Endometrial microvascular endothelial cells (primary cell): ENCODE results near the gene IP6K3. TPM values are rescaled to one million over a fixed set of nuclear protein-coding genes. Genes with fewer than 3 reads are reported as not detected.

Source experiments
- in situ Hi-C: cut with HindIII; loops from 2 replicates; pipeline ENCODE4 v1.10.0; 2017; ENCODE audit warnings: low sequenced_read_pairs, low pct_unique_long_range_greater_than_20kb; ENCODE audit errors: inconsistent ontology term
- total RNA-seq: library from RNA; depleted of rRNA; stranded (reverse); fragments of >200 nt; gene quantifications from one replicate; pipeline ENCODE4 v1.2.3, GENCODE V29; 2015; ENCODE audit errors: inconsistent ontology term

Gene IP6K3
- total RNA-seq, 1 donor from 2014 or later = not detected

DNA sequence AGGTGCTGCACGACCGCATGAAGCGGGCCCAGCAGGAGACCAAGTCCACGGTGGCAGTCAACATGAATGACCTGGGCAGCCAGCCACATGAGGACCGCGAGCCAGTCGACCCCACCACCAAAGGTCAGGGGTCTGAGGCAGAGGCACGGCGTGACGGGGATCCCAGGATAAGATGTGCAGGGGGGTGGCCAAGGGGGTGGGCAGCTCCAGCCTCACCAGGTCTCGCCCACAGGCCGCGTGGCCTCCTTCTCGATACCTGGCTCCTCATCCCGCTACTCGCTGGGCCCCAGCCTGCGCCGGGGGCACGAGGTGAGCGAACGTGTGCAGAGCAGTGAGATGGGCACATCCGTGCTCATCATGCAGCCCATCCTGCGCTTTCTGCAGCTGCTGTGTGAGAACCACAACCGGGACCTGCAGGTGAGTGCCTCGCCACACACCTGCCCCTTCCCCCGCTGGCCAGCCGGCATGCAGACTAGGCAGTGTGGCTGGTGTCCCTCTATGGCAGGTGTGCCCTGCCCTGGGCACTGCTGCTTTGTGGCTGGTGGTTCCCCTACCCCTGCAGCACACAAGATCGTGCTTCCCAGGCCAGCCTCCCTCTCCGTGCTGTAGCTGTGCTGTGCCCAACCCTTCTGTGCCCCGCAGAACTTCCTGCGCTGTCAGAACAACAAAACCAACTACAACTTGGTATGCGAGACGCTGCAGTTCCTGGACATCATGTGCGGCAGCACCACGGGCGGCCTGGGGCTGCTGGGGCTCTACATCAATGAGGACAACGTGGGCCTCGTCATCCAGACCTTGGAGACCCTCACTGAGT lies 61.1 kb downstream of the IP6K3 start:
- in situ Hi-C loops = no loop called here

DNA sequence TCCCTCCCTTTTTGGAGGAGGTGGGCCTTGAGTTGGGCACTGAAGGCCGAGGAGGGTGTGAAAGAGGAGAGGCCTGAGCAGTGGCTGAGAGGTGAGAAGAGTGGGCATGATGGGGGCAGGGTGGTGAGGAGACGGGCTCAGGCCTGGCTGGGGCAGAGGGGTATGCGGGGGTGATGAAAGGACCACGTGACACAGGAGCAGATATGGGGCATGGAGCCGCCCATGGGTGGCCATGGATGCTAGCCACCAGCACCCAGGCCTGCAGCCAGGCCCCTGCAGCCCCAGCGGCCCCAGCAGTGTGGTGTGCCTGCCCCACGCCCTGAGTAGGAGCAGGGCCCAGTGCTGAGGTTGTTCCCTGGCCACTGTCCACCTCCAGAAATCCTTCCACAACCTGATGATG lies 61.7 kb downstream of the IP6K3 start:
- in situ Hi-C loops = no loop called here

DNA sequence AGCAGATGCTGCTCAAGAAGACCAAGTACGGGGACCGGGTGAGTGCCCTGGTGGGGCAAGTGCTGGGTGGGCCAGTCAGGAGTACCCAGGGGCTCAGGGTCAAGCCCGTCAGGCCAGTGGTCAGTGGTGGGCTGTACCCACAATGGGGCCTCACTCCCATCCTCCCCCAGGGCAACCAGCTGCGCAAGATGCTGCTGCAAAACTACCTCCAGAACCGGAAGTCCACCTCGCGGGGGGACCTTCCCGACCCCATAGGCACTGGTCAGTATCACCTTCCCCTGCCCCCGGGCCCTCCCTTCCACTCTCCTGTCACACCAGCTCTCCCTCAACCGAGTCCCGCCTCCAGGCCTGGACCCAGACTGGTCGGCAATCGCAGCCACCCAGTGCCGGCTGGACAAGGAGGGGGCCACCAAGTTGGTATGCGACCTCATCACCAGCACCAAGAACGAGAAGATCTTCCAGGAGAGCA lies 62.2 kb downstream of the IP6K3 start:
- in situ Hi-C loops = no loop called here

DNA sequence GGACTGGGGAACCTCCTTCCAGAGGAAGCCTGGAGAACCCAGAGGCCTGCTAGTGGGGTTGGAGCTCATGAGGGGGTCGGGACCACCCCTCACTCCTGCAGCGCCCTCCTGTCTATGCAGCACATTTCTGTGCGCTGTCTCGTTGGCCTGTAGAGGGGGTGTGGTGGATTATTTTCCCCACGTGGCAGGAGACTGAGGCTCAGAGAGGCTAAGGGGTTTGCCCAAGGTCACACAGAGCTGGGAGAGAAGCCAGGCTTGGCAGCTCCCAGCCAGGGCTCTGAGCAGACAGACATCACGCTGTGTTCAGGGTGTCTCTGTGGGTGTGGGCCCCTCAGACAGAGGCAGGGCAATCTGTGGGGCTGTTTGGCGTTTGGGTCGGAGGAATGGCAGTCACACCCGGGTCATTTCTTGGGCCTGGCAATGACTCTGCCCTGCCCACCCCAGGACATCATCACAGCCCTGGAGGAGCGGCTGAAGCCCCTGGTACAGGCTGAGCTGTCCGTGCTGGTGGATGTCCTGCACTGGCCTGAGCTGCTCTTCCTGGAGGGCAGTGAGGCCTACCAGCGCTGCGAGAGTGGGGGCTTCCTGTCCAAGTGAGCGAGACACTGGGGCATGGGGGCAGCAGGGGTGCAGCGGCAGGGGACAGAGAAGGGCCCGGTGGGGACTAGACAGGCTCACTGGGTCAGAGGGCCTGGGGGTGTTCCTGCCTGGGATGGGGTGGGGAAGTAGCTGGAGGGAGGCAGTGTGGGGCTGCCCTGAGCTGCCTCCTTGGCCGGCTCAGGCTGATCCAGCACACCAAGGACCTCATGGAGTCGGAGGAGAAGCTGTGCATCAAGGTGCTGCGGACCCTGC lies 62.9 kb downstream of the IP6K3 start:
- in situ Hi-C loops = no loop called here

DNA sequence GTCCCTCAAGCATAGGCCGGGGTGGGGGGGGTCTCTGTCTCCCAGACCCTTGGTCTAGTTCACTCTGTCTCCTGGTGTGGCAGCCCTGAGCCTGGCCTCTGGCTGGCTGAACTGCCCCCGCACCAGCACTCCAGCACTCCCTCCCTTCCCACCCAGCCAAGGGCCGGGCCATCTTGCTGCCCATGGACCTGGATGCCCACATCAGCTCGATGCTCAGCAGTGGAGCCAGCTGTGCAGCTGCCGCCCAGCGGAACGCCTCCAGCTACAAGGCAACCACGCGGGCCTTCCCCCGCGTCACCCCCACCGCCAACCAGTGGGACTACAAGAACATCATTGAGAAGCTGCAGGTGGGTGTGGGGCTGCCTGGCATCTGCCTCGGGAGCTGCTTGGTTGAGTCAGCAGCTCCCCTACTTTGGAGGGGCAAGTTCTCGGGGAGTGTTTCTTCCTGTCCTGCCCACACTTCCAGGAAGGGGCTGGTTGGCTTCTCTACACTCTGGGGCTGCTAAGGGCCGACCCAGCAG lies 63.6 kb downstream of the IP6K3 start:
- in situ Hi-C loops = no loop called here

DNA sequence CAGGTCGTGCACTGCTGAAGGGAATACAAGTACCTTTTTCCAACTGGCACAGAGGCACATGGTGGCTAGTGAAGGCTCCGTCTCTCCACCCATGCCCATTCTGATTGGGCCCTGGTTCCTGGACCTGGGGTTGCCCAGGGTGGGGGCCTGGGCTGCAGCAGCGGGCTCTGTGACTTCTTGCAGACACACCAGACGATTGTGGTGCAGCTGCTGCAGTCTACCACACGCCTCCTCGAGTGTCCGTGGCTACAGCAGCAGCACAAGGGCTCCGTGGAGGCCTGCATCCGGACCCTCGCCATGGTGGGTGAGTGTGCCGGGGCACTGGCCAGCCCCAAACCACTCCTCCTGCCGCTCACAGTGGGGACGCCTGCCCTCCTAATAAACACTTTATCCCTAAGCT lies 64.4 kb downstream of the IP6K3 start:
- in situ Hi-C loops = no loop called here

DNA sequence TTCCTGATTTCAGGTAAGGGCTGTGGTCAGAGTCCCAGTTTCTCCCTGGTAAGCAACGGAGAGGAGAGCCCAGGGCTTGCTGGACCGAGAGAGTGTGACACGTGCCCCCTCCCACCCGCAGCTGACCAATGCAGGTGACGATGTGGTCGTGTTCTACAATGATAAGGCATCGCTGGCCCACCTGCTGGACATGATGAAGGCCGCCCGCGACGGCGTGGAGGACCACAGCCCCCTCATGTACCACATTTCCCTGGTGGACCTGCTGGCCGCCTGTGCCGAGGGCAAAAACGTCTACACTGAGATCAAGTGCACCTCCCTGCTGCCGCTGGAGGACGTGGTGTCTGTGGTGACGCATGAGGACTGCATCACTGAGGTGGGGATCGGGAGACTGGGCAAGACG lies 66.9 kb downstream of the IP6K3 start:
- in situ Hi-C loops = no loop called here

DNA sequence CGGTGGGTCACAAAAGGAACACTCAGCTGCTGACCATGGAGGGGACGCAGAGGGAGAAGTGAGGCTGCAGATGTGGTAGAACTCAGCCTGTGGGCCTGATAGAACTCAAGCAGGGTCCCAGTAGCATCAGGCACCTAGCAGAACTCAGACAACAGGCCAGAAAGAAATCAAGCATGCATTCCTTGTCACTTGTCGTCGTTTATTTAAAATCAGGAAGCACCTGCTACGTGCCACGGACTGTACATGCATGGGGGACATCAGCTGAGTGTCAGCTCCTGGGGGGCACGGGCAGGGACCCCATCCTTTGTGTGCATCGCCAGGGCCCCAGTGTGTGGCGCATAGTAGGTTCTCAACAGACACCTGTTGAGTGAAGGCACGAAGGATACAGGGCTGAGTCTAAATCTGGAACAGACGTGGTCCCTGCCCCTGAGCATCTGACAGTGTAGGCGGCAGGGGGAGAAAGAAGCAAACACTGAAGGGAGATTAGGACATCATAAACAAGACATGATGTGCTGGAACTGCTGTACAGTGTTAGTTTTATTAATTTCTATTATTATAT lies 67.7 kb downstream of the IP6K3 start:
- in situ Hi-C loops = no loop called here

DNA sequence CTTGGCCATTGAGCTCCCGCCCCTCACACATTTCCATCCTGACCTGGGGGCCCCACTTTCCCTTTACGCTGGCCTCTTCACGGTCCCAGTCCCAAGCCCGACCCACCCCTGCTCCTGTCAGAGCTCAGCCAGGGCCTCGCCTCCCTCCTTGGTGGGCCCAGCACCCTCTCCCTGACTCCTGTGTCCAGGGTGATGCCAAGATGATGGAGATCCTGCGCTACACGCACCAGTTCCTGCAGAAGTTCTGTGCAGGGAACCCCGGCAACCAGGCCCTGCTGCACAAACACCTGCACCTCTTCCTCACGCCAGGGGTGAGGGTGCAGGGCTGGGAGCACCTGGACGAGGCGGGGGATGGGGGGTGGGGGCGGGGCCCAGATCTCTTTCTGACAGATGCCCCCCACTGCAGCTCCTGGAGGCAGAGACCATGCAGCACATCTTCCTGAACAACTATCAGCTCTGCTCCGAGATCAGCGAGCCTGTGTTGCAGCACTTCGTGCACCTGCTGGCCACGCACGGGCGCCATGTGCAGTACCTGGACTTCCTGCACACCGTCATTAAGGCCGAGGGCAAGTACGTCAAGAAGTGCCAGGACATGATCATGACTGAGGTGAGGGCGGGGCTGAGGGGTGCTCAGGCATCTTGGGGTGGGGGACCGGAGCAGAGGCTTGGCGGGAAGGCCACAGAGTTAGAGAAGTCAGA lies 68.3 kb downstream of the IP6K3 start:
- in situ Hi-C loops = no loop called here

DNA sequence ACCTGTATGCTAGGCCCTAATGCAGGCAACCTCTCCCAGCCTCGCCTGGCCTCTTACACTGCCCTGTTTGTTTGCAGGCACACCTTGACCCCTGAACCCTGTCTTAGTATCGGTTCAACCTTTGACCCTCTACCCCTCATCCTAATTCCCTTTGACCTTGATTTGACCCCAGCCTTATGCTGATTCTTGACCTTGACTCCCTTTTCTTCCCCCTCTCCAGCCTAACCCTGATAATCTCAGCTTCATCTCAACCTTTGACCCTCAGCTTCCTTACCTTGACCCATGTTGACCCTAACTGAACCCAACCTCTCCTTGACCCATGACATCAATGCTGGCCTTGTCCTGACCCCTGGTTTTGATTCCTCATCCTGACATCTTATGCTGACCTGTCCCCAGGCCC lies 69.0 kb downstream of the IP6K3 start:
- in situ Hi-C loops = no loop called here

DNA sequence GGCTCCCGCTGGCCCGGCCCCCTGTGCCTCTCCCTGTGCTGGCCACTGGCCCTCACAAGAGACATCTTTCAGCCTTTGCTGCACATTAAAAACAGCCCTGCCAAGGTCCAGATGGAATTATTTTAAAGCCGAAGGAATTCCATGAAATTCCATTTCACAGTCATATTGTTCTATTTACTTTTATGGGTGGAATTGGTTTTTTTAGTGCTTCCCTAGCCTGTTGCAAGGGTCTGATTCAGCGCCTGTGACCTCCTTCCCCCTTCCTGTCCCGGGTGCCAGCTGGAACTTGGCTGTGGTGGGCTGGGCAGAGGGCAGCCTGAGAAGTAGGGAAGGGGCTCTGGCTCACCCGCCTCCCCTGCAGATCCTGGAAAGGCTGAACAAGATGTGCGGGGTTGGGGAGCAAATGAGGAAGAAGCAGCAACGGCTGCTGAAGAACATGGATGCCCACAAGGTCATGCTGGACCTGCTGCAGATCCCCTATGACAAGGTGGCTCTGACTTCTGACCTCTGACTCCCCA lies 69.5 kb downstream of the IP6K3 start:
- in situ Hi-C loops = no loop called here

DNA sequence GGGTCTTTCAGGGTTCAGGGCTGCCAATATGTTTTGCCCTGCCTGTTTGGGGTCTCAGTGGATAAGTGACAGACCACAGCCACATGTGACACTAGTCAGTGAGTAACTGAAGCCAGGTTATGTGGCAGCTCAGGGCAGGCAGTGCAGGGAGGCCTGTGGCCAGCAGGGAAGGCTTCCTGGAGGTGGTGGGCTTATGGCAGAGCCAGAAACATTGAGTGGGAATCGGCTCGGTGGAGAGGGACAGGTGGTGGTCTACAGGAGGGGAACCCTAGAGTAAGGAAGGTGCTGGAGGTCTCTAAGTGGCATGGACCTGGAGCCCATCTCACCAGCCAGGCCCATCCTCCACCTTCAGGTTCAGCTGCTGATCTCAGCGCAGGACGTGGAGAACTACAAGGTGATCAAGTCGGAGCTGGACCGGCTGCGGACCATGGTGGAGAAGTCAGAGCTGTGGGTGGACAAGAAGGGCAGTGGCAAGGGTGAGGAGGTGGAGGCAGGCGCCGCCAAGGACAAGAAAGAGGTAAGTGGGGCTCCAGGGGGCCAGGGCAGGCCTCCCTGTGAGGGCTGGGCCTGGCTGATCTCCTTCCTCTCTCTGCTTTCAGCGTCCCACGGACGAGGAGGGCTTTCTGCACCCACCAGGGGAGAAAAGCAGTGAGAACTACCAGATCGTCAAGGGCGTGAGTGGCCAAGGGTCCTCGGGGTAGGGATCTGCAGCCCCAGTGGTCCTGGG lies 70.1 kb downstream of the IP6K3 start:
- in situ Hi-C loops = no loop called here

DNA sequence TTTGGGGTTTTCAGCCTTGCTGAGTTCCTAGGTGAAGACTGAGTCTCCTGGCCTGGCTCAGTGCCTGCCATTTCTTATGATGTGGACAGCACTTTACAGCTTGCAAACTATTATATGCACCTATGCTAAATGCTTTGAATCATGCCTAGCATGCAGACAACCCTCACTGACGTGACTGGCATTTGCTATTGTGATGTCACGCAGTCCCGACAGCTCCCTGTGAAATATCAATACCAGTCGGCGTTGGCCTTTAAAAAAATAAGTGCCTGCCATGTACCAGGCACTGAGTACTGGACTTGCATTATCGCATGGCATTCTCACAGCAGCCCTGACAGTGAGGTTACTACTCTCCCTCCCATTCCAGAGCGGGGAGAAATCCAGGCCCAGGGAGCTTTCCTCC lies 70.7 kb downstream of the IP6K3 start:
- in situ Hi-C loops = no loop called here

DNA sequence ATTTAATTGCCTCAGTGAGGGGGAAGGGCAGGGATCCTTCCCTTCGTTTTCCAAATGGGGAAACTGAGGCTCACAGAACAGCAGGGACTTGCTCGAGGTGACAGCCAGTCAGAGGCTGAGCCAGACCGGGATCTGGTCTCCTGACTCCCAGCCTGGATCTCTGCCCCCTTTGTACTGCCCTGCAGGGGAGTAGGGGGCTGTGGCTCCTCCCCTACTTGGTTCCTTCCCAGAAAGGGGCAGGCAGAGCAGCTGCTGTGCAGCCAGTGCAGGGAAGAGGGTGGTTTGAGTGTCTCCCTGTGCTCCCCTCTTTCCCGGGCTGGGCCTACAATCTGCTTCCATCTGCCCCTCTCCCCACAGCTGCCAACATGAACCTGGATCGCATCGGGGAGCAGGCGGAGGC lies 72.9 kb downstream of the IP6K3 start:
- in situ Hi-C loops = no loop called here

DNA sequence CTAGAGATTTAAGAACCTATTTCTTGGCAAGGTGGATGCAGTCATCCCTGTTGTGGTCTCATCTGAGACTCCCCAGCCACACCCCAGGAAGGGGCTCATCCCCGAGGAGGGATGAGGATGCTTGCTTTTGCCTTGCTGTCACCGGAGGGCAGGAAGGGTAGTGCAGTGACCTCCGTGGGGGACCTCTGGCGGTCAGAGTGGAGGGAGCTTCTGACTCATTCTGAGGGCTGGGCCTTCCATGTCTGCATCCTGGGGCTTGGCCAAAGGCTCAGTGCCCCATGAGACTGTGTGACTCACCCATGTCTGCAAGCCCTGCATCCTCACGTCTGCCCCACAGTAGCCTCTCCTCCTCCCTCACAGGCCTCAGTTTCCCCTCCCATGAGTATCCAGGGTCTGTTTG lies 73.9 kb downstream of the IP6K3 start:
- in situ Hi-C loops = no loop called here

DNA sequence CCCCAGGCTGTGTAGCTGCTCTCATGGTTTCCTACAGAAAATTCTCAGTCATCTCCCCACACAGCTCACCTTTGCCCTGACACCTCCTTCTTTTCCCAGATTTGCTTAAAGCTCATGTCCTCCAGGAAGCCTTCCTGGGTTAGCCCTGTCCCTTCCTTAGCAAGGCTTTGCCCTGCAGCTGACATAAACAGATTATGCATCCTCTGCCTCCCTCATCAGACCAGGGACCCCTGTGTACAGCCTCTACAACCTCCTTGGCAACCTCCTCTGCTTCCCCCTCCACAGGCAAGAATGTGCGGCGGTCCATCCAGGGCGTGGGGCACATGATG lies 75.0 kb downstream of the IP6K3 start:
- in situ Hi-C loops = no loop called here
